Activated CD4-positive, CD25-positive, alpha-beta regulatory T cell treated with anti-CD3 and anti-CD28 coated beads, Interleukin-2, amount 50 U/mL, for 24 hours (primary cell): ENCODE data around the gene SLC2A6.
A peak's percentile ranks its signal among the peaks of the same experiment; 100 is the strongest.

ENCODE experiments used
- ATAC-seq, 2 donors: fragments of 150-1000 bp; cut with Tn5 transposase; one replicate each; pipeline ENCODE4 v1.10.0; 2021; ENCODE audit warnings: mild to moderate bottlenecking in 1 of 2, moderate library complexity in 1 of 2

Gene SLC2A6

GRCh38 chr9:133433351-133433843, 45.5 kb downstream of the SLC2A6 start:
- no peak for ATAC-seq

GRCh38 chr9:133430244-133430643, 48.7 kb downstream of the SLC2A6 start:
- no peak for ATAC-seq

GRCh38 chr9:133429641-133430161, 49.2 kb downstream of the SLC2A6 start:
- ATAC-seq: peak in 1 of 2 donors; percentile 35

GRCh38 chr9:133429214-133429613, 49.7 kb downstream of the SLC2A6 start:
- no peak for ATAC-seq

GRCh38 chr9:133428617-133429101, 50.2 kb downstream of the SLC2A6 start:
- peak in 1 of 2 donors; percentile 26 for ATAC-seq

- no peak for ATAC-seq
These were observed 51.1 kb downstream of the SLC2A6 start for GRCh38 chr9:133427658-133428348.

GRCh38 chr9:133426011-133426410, 52.9 kb downstream of the SLC2A6 start:
- ATAC-seq: no peak

- ATAC-seq: no peak
These were observed 53.8 kb downstream of the SLC2A6 start for GRCh38 chr9:133425049-133425632.

GRCh38 chr9:133424187-133424586, 54.7 kb downstream of the SLC2A6 start:
- no peak for ATAC-seq

- ATAC-seq: no peak
These were observed 55.7 kb downstream of the SLC2A6 start for GRCh38 chr9:133423216-133423615.

- peak; percentile 18 to 37 for ATAC-seq
These were observed 57.0 kb downstream of the SLC2A6 start, which contains the start of gene ADAMTS13 for GRCh38 chr9:133421615-133422542. Gene ADAMTS13, plus strand, starts transcription at chr9:133422367. Its CDS starts 77 bp downstream, at chr9:133422444.
